ENCODE results near the gene PCCA. TPM values are rescaled to one million over a fixed set of nuclear protein-coding genes. Genes with fewer than 3 reads are reported as not detected.

Gene PCCA
- total and polyA plus RNA-seq, 8 donors = 31.4 to 140 (median 77.0) TPM

DNA sequence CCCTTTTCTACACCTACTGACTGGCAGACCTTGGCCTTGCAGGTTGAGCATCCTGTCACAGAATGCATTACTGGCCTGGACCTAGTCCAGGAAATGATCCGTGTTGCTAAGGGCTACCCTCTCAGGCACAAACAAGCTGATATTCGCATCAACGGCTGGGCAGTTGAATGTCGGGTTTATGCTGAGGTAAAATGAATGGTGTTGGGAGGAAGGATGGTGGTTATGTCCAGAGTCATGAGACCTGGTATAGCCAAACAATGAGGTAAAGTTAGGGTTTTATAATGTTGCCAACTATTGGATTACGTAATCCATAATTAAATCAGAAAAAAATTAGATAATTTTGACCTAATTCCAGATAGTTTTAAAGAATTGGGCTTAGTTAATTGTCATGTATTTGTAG lies 212.5 kb downstream of the PCCA start:
- Histone ChIP-seq H3K36me3 (peaks cover 3 to 9% (median 6%) of the 10 kb centered on the region in 4 donors), H3K27me3 (no peaks in the 10 kb centered on the region), H3K4me1 (no peaks in the 10 kb centered on the region), H3K9me3 (no peaks in the 10 kb centered on the region), H3K4me3 (no peak overlapping the region), H3K27ac (no peak overlapping the region)
- TF ChIP-seq, protein P1, sequence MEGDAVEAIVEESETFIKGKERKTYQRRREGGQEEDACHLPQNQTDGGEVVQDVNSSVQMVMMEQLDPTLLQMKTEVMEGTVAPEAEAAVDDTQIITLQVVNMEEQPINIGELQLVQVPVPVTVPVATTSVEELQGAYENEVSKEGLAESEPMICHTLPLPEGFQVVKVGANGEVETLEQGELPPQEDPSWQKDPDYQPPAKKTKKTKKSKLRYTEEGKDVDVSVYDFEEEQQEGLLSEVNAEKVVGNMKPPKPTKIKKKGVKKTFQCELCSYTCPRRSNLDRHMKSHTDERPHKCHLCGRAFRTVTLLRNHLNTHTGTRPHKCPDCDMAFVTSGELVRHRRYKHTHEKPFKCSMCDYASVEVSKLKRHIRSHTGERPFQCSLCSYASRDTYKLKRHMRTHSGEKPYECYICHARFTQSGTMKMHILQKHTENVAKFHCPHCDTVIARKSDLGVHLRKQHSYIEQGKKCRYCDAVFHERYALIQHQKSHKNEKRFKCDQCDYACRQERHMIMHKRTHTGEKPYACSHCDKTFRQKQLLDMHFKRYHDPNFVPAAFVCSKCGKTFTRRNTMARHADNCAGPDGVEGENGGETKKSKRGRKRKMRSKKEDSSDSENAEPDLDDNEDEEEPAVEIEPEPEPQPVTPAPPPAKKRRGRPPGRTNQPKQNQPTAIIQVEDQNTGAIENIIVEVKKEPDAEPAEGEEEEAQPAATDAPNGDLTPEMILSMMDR (IDR thresholded peaks at IDR 0.05) = no peak
- TF ChIP-seq EP300 (IDR thresholded peaks at IDR 0.05) = no peak
- intact Hi-C loops (cut with DNase I; ENCODE audit: low total_unique reads) = no loop called here
- 78 to 90% (median 88%) methylated on average over 5 of the region's 5 CpGs for WGBS, 5 donors
- peak in 1 of 2 donors; percentile 64 for DNase-seq

DNA sequence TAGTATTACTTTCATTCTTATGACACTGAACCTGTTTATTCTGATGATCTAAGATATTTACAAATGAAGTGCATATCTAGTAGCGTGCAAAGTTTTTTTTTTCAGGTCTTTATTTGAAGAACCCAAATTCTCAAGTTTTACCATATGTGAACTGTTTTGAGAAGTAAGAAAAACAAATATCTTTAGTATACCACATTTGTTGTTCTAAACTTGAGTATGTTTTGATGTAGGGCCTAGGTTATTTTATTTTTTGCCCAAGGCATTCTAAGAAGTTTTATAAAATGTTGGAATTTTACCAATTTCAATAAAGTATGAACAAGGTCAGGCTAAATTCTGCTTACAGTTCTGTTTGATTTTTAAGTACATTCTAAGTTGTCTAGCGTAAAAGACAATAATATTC lies 213.5 kb downstream of the PCCA start:
- Histone ChIP-seq H3K36me3 (peaks cover 3 to 9% (median 7%) of the 10 kb centered on the region in 4 donors), H3K27ac (no peak overlapping the region), H3K9me3 (no peaks in the 10 kb centered on the region), H3K27me3 (no peaks in the 10 kb centered on the region), H3K4me3 (no peak overlapping the region), H3K4me1 (no peaks in the 10 kb centered on the region)
- TF ChIP-seq EP300 (IDR thresholded peaks at IDR 0.05) = no peak
- TF ChIP-seq, protein P1 (IDR thresholded peaks at IDR 0.05) = no peak
- no peak for TF ChIP-seq POLR2AphosphoS5 (IDR thresholded peaks at IDR 0.05)
- no peak for TF ChIP-seq POLR2A (IDR thresholded peaks at IDR 0.05)
- DNase-seq = no peak
- WGBS, 5 donors = 93 to 96% (median 95%) methylated on average over 2 of the region's 2 CpGs
- intact Hi-C loops (cut with DNase I; ENCODE audit: low total_unique reads) = no loop called here

DNA sequence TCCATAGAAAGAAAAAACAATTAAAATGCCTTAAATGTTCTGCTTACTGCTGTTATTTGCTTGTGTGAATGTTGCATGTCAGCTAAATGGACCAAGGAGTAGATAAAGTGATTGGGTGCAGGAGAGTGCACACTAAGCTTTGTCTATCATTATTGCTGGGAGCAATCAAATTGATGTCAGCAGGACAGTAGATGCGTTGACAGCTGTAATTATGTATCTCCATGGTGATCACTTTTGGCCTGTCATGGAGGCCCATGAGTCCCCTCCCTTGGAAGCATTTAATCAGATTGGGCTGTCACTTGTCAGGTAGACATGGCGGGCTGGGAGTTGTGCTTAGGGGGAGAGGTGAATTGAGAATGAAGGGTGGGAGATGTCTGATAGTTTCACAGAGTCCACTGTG lies 215.3 kb downstream of the PCCA start:
- Histone ChIP-seq H3K4me3 (no peak overlapping the region), H3K36me3 (peaks cover 3 to 19% (median 18%) of the 10 kb centered on the region in 4 donors), H3K9me3 (no peaks in the 10 kb centered on the region), H3K4me1 (no peaks in the 10 kb centered on the region), H3K27ac (no peak overlapping the region), H3K27me3 (no peaks in the 10 kb centered on the region)
- DNase-seq = no peak
- WGBS, 5 donors = 88 to 100% (median 95%) methylated on average over 2 of the region's 2 CpGs
- intact Hi-C loops (cut with DNase I; ENCODE audit: low total_unique reads) = no loop called here
- no peak for TF ChIP-seq POLR2AphosphoS5 (IDR thresholded peaks at IDR 0.05)
- TF ChIP-seq EP300 (IDR thresholded peaks at IDR 0.05) = no peak
- TF ChIP-seq POLR2A (IDR thresholded peaks at IDR 0.05) = no peak
- TF ChIP-seq, protein P1 (IDR thresholded peaks at IDR 0.05) = no peak

DNA sequence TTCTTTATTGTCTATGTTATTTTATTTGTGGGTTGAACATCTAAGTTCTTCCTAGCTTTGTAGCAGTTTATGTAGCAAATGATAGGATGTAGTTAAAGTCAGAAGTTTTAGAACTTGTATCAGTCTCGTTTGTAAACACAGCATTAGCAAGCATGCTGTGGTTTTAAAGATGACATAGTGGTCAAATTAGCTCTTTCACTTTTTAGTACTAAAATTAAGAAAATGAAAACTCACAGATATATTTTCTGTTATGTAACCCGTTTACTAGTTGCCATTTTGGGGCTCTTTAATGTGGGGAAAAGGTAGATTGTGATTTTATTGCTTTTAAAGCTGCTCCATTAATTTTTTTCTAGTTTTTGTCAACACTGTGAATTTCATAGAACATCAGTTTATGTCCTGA lies 216.5 kb downstream of the PCCA start:
- intact Hi-C loops (cut with DNase I; ENCODE audit: low total_unique reads) = no loop called here
- 71 to 80% (median 73%) methylated on average over 2 of the region's 2 CpGs for WGBS, 5 donors
- peaks cover 3 to 26% (median 18%) of the 10 kb centered on the region in 4 donors for H3K36me3 ChIP-seq

More for the DNA sequence above, 216.5 kb downstream of the PCCA start:
- H3K4me3 ChIP-seq = no peak overlapping the region
- no peaks in the 10 kb centered on the region for H3K9me3 ChIP-seq
- H3K4me1 ChIP-seq = no peaks in the 10 kb centered on the region
- no peaks in the 10 kb centered on the region for H3K27me3 ChIP-seq
- no peak overlapping the region for H3K27ac ChIP-seq
- DNase-seq = no peak
- TF ChIP-seq EP300 (IDR thresholded peaks at IDR 0.05) = no peak
- TF ChIP-seq, protein P1 (IDR thresholded peaks at IDR 0.05) = no peak
- no peak for TF ChIP-seq POLR2AphosphoS5 (IDR thresholded peaks at IDR 0.05)
- no peak for TF ChIP-seq POLR2A (IDR thresholded peaks at IDR 0.05)
